ENCODE results near the gene RUNDC3A. TPM values are rescaled to one million over a fixed set of nuclear protein-coding genes. Genes with fewer than 3 reads are reported as not detected.

The RUNDC3A gene
- total RNA-seq, 1 donor from 2014 or later, result 2.0 TPM

DNA sequence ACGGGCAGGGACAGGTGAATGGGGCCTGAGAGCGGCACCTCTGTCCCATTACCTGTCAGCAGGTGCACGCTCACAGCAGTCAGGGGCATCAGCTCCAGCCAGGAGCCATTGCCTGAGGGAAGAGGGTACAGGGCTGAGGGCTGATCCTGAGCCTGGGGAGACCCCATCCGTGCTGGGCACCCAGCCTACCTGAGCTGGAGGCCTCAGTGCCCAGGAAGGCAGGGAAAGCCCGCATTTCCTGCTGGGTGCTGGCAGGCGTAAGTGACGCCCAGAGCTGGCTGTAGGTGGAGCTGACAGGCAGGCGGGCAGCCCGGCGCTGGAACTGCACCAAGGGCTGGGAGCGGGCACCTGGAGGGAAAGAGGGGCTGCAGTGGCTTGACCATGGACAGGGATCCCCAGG lies 47.8 kb downstream of the RUNDC3A start:
- no peak overlapping the region for H2AFZ ChIP-seq (ENCODE audit: low read depth, low read length)
- H3K27me3 ChIP-seq (ENCODE audit: insufficient read depth, low read length), result no peaks in the 10 kb centered on the region
- Mint-ChIP-seq H3K27ac (ENCODE audit: unreplicated experiment) (no peak overlapping the region), H3K36me3 (ENCODE audit: low read depth, unreplicated experiment) (peaks cover 13% of the 10 kb centered on the region), H3K4me3 (ENCODE audit: unreplicated experiment) (no peak overlapping the region), H3K27me3 (ENCODE audit: low read depth, unreplicated experiment) (peaks cover 5% of the 10 kb centered on the region), H3K9me3 (ENCODE audit: unreplicated experiment) (no peaks in the 10 kb centered on the region), H3K4me1 (ENCODE audit: low read depth, unreplicated experiment) (peaks cover 10% of the 10 kb centered on the region)
- peaks cover 52% of the 10 kb centered on the region for H4K20me1 ChIP-seq (ENCODE audit: insufficient read depth, low read length)
- H3K4me1 ChIP-seq (ENCODE audit: insufficient read depth, low read length), result peaks cover 5% of the 10 kb centered on the region
- no peak for DNase-seq (ENCODE audit: low read depth)
- H3K4me2 ChIP-seq (ENCODE audit: low read length), result no peak overlapping the region
- no peak for FAIRE-seq
- no peak overlapping the region for H3K4me3 ChIP-seq (ENCODE audit: insufficient read depth, low read depth, low read length)
- no peak overlapping the region for H3K9ac ChIP-seq (ENCODE audit: low read length)
- H3K79me2 ChIP-seq (ENCODE audit: insufficient read depth, low read length), result peaks cover 3% of the 10 kb centered on the region
- TF ChIP-seq, protein P1, sequence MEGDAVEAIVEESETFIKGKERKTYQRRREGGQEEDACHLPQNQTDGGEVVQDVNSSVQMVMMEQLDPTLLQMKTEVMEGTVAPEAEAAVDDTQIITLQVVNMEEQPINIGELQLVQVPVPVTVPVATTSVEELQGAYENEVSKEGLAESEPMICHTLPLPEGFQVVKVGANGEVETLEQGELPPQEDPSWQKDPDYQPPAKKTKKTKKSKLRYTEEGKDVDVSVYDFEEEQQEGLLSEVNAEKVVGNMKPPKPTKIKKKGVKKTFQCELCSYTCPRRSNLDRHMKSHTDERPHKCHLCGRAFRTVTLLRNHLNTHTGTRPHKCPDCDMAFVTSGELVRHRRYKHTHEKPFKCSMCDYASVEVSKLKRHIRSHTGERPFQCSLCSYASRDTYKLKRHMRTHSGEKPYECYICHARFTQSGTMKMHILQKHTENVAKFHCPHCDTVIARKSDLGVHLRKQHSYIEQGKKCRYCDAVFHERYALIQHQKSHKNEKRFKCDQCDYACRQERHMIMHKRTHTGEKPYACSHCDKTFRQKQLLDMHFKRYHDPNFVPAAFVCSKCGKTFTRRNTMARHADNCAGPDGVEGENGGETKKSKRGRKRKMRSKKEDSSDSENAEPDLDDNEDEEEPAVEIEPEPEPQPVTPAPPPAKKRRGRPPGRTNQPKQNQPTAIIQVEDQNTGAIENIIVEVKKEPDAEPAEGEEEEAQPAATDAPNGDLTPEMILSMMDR (IDR thresholded peaks at IDR 0.05; ENCODE audit: insufficient read depth, low read depth, low read length), result no peak
- TF ChIP-seq EZH2 (IDR thresholded peaks at IDR 0.05; ENCODE audit: insufficient read depth, low read length), result no peak
- H3K36me3 ChIP-seq (ENCODE audit: insufficient read depth, low read length), result no peaks in the 10 kb centered on the region
- no peaks in the 10 kb centered on the region for H3K9me3 ChIP-seq (ENCODE audit: insufficient read depth, low read depth, low read length)
- no peak overlapping the region for H3K27ac ChIP-seq (ENCODE audit: low read depth, low read length)

DNA sequence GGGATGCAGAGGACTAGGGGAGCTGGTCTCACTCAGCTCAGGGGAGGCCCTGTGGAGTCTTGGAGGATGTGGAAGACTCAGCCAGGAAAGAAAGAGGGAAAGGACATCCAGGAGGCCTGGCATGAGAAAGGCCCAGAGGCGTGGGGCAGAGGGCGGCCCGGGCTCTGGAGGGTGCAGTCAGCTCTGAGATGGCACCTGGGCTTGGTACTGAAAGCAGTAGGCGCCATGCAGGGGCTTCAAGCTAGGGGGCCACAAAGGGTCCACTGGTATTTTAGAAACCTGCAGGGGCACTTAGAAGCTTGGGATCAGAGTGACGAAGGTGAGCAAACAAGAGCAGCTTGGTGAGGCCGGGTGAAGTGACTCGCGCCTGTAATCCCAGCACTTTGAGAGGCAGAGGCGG lies 49.7 kb downstream of the RUNDC3A start:
- peaks cover 9% of the 10 kb centered on the region for H3K36me3 Mint-ChIP-seq (ENCODE audit: low read depth, unreplicated experiment)
- DNase-seq (ENCODE audit: low read depth) (no peak), FAIRE-seq (no peak)
- Histone ChIP-seq H3K27me3 (ENCODE audit: insufficient read depth, low read length) (no peaks in the 10 kb centered on the region), H2AFZ (ENCODE audit: low read depth, low read length) (no peak overlapping the region), H3K27ac (ENCODE audit: low read depth, low read length) (no peak overlapping the region), H3K9ac (ENCODE audit: low read length) (no peak overlapping the region), H3K36me3 (ENCODE audit: insufficient read depth, low read length) (no peaks in the 10 kb centered on the region), H4K20me1 (ENCODE audit: insufficient read depth, low read length) (peaks cover 52% of the 10 kb centered on the region), H3K4me3 (ENCODE audit: insufficient read depth, low read depth, low read length) (no peak overlapping the region), H3K4me1 (ENCODE audit: insufficient read depth, low read length) (peaks cover 14% of the 10 kb centered on the region), H3K9me3 (ENCODE audit: insufficient read depth, low read depth, low read length) (no peaks in the 10 kb centered on the region), H3K79me2 (ENCODE audit: insufficient read depth, low read length) (peaks cover 6% of the 10 kb centered on the region), H3K4me2 (ENCODE audit: low read length) (no peak overlapping the region)
- peaks cover 2% of the 10 kb centered on the region for H3K27me3 Mint-ChIP-seq (ENCODE audit: low read depth, unreplicated experiment)
- TF ChIP-seq, protein P1 (IDR thresholded peaks at IDR 0.05; ENCODE audit: insufficient read depth, low read depth, low read length), result no peak
- TF ChIP-seq EZH2 (IDR thresholded peaks at IDR 0.05; ENCODE audit: insufficient read depth, low read length), result no peak
- no peak overlapping the region for H3K4me3 Mint-ChIP-seq (ENCODE audit: unreplicated experiment)
- H3K27ac Mint-ChIP-seq (ENCODE audit: unreplicated experiment), result no peak overlapping the region
- no peaks in the 10 kb centered on the region for H3K9me3 Mint-ChIP-seq (ENCODE audit: unreplicated experiment)
- H3K4me1 Mint-ChIP-seq (ENCODE audit: low read depth, unreplicated experiment), result peaks cover 15% of the 10 kb centered on the region

DNA sequence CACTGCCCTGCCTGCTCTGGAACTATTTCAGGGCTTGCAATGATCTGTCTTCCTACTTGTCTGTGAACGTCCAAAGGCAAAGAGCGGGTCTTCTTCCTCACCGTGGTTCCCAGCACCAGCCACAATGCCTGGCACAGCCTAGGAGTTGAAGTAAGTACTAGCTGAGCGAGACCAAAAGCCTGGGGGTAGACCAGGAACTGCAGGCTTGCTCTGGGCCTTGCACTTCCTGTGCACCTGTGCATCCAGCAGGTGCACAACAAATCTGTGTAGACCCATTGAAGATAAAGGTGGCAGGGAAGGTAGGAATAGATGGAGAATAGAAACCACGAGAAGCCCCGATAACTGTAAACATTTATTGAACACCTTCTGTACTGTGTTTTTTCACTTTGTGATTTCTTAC lies 50.6 kb downstream of the RUNDC3A start:
- TF ChIP-seq EZH2 (IDR thresholded peaks at IDR 0.05; ENCODE audit: insufficient read depth, low read length), result no peak
- TF ChIP-seq, protein P1 (IDR thresholded peaks at IDR 0.05; ENCODE audit: insufficient read depth, low read depth, low read length), result no peak
- no peak for DNase-seq (ENCODE audit: low read depth)
- Mint-ChIP-seq H3K27me3 (ENCODE audit: low read depth, unreplicated experiment) (no peaks in the 10 kb centered on the region), H3K36me3 (ENCODE audit: low read depth, unreplicated experiment) (peaks cover 9% of the 10 kb centered on the region), H3K4me1 (ENCODE audit: low read depth, unreplicated experiment) (peaks cover 15% of the 10 kb centered on the region), H3K27ac (ENCODE audit: unreplicated experiment) (no peak overlapping the region), H3K9me3 (ENCODE audit: unreplicated experiment) (no peaks in the 10 kb centered on the region), H3K4me3 (ENCODE audit: unreplicated experiment) (no peak overlapping the region)
- peaks cover 49% of the 10 kb centered on the region for H4K20me1 ChIP-seq (ENCODE audit: insufficient read depth, low read length)
- no peak for FAIRE-seq
- H3K4me3 ChIP-seq (ENCODE audit: insufficient read depth, low read depth, low read length), result no peak overlapping the region
- peaks cover 16% of the 10 kb centered on the region for H3K4me1 ChIP-seq (ENCODE audit: insufficient read depth, low read length)
- no peaks in the 10 kb centered on the region for H3K36me3 ChIP-seq (ENCODE audit: insufficient read depth, low read length)
- H3K27ac ChIP-seq (ENCODE audit: low read depth, low read length), result no peak overlapping the region
- H3K27me3 ChIP-seq (ENCODE audit: insufficient read depth, low read length), result no peaks in the 10 kb centered on the region
- H3K79me2 ChIP-seq (ENCODE audit: insufficient read depth, low read length), result peaks cover 6% of the 10 kb centered on the region
- H3K9me3 ChIP-seq (ENCODE audit: insufficient read depth, low read depth, low read length), result no peaks in the 10 kb centered on the region
- no peak overlapping the region for H3K4me2 ChIP-seq (ENCODE audit: low read length)
- H2AFZ ChIP-seq (ENCODE audit: low read depth, low read length), result no peak overlapping the region
- no peak overlapping the region for H3K9ac ChIP-seq (ENCODE audit: low read length)

Data from astrocyte (in vitro differentiated cells and primary cell).